ENCODE measurements around the gene ASB2. TPM values are rescaled to one million over a fixed set of nuclear protein-coding genes. Genes with fewer than 3 reads are reported as not detected.

Gene ASB2
- total RNA-seq, 1 experiment from 2014 or later, result not detected

GRCh38 chr14:93961620-93962019 lies 14.8 kb downstream of the ASB2 start:
- no peak for TF ChIP-seq CBX3 (IDR thresholded peaks at IDR 0.05; ENCODE audit: low read depth)
- no peak for TF ChIP-seq FOSL1 (IDR thresholded peaks at IDR 0.05; ENCODE audit: low read depth)
- TF ChIP-seq ZNF274 (IDR thresholded peaks at IDR 0.05; ENCODE audit: low read depth, low read length), result no peak
- no peak for TF ChIP-seq SIN3A (IDR thresholded peaks at IDR 0.05; ENCODE audit: low read depth)
- no peak for TF ChIP-seq EZH2 (IDR thresholded peaks at IDR 0.05)
- TF ChIP-seq SRF (IDR thresholded peaks at IDR 0.05; ENCODE audit: low read depth), result no peak
- no peak for TF ChIP-seq RAD21 (IDR thresholded peaks at IDR 0.05; ENCODE audit: low read depth)
- no peak for TF ChIP-seq MAX (IDR thresholded peaks at IDR 0.05)
- no peak for TF ChIP-seq POLR2A (IDR thresholded peaks at IDR 0.05; ENCODE audit: borderline replicate concordance, extremely low read depth, insufficient read depth, insufficient read length)
- POLR2A ChIA-PET, result no interaction called here
- intact Hi-C loops (cut with micrococcal nuclease), result no loop called here

DNA sequence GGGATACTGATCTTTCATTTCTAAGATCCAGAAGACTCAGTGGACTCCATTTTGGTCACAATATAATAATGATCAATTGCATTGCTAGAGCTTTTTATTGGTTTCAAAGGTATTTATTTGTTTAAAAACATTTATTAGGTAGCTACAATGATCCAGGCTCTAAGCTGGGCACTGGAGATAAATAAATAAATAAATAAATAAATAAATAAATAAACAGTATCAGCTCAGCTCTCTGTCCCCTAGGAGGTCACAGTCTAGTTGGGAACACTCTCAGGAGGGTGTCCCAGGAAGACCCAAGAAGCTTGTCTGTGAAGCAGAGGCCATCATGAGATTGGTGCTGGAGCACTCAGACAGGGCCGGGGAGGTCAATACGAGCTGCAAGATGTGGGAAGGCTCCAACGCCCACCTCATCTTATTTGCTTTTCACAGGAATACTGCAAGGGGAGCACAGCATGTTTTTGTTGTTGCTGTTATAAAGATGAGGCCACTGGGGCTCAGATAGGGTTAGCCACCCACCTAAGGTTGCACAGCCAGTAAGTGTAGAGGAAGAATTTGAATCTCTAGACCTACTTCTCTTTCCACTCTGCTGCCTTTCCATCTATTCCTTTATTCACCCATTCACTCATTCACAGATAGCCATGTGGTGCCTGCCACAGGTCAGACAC lies 15.5 kb downstream of the ASB2 start:
- Histone ChIP-seq H4K20me1 (ENCODE audit: insufficient read depth) (no peaks in the 10 kb centered on the region), H3K9me2 (ENCODE audit: insufficient read depth) (no peaks in the 10 kb centered on the region), H3K27me3 (ENCODE audit: insufficient read depth, low read length) (no peaks in the 10 kb centered on the region), H3K4me1 (ENCODE audit: control insufficient read depth in 1 of 2, insufficient read depth in 2 of 2, low read length in 2 of 2) (peaks cover 19 to 76% of the 10 kb centered on the region in 2 experiments), H3K4me2 (ENCODE audit: low read length) (peak overlapping the region; percentile 74), H3K79me2 (ENCODE audit: insufficient read depth, low read length) (no peaks in the 10 kb centered on the region), H3K4me3 (replicated peaks in 1 of 2; ENCODE audit: low read depth in 1 of 2, low read length in 2 of 2) (no peak overlapping the region), H3K36me3 (ENCODE audit: control insufficient read depth in 1 of 2, insufficient read depth in 2 of 2, low read length in 2 of 2) (no peaks in the 10 kb centered on the region), H3K27ac (ENCODE audit: low read depth, low read length) (no peak overlapping the region), H3K9ac (ENCODE audit: low read length) (0 out of 2 replicates have a peak overlapping the region, but pooled peaks have one; percentile 35), H3K9me3 (ENCODE audit: control insufficient read depth in 1 of 2, insufficient read depth in 1 of 2, low read depth in 1 of 2, low read length in 2 of 2) (no peaks in the 10 kb centered on the region), H2AFZ (ENCODE audit: low read depth, low read length, poor library complexity, severe bottlenecking) (peak overlapping the region; percentile 50)
- no TSS peak for BruUV-seq (replicated peaks)
- intact Hi-C loops (cut with micrococcal nuclease), result no loop called here
- ChIA-PET POLR2A (interaction anchor here (0.8 kb wide), 1 partner anchor 9 kb away, joined by 3 read pairs; no protein-coding TSS in a partner anchor), CTCF (interaction anchor here (1.0 to 1.2 kb wide), 2 partner anchors 10 to 21 kb away, joined by 4 to 8 read pairs; no protein-coding TSS in a partner anchor), RAD21 (ENCODE audit: low non-redundant PET in 1 of 2, low total read pairs in 2 of 2, uncharacterized antibody in 2 of 2, unreplicated experiment in 2 of 2) (interaction anchor here (0.7 to 1.3 kb wide), 2 partner anchors 21 kb away, joined by 3 to 4 read pairs; no protein-coding TSS in a partner anchor)
- DNase-seq (ENCODE audit: low read depth, low spot score) (no peak), ATAC-seq (no peak)
- TF ChIP-seq JUND (IDR thresholded peaks at IDR 0.05) (no peak), ZFX (IDR thresholded peaks at IDR 0.05) (no peak), FOSL1 (IDR thresholded peaks at IDR 0.05; ENCODE audit: low read depth) (no peak), CBX3 (IDR thresholded peaks at IDR 0.05; ENCODE audit: low read depth) (no peak), EZH2 (IDR thresholded peaks at IDR 0.05) (no peak), MAX (IDR thresholded peaks at IDR 0.05) (no peak), TCF7L2 (IDR thresholded peaks at IDR 0.05; ENCODE audit: borderline replicate concordance, extremely low read depth, insufficient read depth, insufficient read length) (no peak), EZH2phosphoT487 (IDR thresholded peaks at IDR 0.05; ENCODE audit: borderline replicate concordance) (no peak), YY1 (IDR thresholded peaks at IDR 0.05; ENCODE audit: extremely low read depth, insufficient replicate concordance, low read depth, low read length) (no peak)
- TF ChIP-seq, protein P1, sequence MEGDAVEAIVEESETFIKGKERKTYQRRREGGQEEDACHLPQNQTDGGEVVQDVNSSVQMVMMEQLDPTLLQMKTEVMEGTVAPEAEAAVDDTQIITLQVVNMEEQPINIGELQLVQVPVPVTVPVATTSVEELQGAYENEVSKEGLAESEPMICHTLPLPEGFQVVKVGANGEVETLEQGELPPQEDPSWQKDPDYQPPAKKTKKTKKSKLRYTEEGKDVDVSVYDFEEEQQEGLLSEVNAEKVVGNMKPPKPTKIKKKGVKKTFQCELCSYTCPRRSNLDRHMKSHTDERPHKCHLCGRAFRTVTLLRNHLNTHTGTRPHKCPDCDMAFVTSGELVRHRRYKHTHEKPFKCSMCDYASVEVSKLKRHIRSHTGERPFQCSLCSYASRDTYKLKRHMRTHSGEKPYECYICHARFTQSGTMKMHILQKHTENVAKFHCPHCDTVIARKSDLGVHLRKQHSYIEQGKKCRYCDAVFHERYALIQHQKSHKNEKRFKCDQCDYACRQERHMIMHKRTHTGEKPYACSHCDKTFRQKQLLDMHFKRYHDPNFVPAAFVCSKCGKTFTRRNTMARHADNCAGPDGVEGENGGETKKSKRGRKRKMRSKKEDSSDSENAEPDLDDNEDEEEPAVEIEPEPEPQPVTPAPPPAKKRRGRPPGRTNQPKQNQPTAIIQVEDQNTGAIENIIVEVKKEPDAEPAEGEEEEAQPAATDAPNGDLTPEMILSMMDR (IDR thresholded peaks at IDR 0.05 in 2 of 3, conservative IDR thresholded peaks at IDR 0.05 in 1 of 3; ENCODE audit: borderline replicate concordance in 1 of 3, insufficient read depth in 1 of 3, low read depth in 2 of 3, low read length in 2 of 3), result no peak

More at GRCh38 chr14:93961620-93962019, 14.8 kb downstream of the ASB2 start:
- ChIA-PET CTCF (no interaction called here), RAD21 (ENCODE audit: low non-redundant PET in 1 of 2, low total read pairs in 2 of 2, uncharacterized antibody in 2 of 2, unreplicated experiment in 2 of 2) (no interaction called here)
- no peak overlapping the region for H3K9ac ChIP-seq (ENCODE audit: low read length)
- DNase-seq (ENCODE audit: low read depth, low spot score) (no peak), ATAC-seq (no peak)
- H3K27me3 ChIP-seq (ENCODE audit: insufficient read depth, low read length), result no peaks in the 10 kb centered on the region
- no peaks in the 10 kb centered on the region for H3K9me3 ChIP-seq (ENCODE audit: control insufficient read depth in 1 of 2, insufficient read depth in 1 of 2, low read depth in 1 of 2, low read length in 2 of 2)
- no peak overlapping the region for H2AFZ ChIP-seq (ENCODE audit: low read depth, low read length, poor library complexity, severe bottlenecking)
- no peaks in the 10 kb centered on the region for H3K79me2 ChIP-seq (ENCODE audit: insufficient read depth, low read length)
- H3K4me1 ChIP-seq (ENCODE audit: control insufficient read depth in 1 of 2, insufficient read depth in 2 of 2, low read length in 2 of 2), result peaks cover 19 to 78% of the 10 kb centered on the region in 2 experiments
- H3K4me2 ChIP-seq (ENCODE audit: low read length), result no peak overlapping the region
- H3K9me2 ChIP-seq (ENCODE audit: insufficient read depth), result no peaks in the 10 kb centered on the region
- no peaks in the 10 kb centered on the region for H4K20me1 ChIP-seq (ENCODE audit: insufficient read depth)
- H3K4me3 ChIP-seq (replicated peaks in 1 of 2; ENCODE audit: low read depth in 1 of 2, low read length in 2 of 2), result no peak overlapping the region
- BruUV-seq (replicated peaks), result no TSS peak
- H3K27ac ChIP-seq (ENCODE audit: low read depth, low read length), result no peak overlapping the region
- H3K36me3 ChIP-seq (ENCODE audit: control insufficient read depth in 1 of 2, insufficient read depth in 2 of 2, low read length in 2 of 2), result no peaks in the 10 kb centered on the region

Data from HCT116 (cell line).